Measurements from ENCODE around the gene GAS2L2. TPM values are rescaled to one million over a fixed set of nuclear protein-coding genes. Genes with fewer than 3 reads are reported as not detected.

GAS2L2 gene
- total and polyA plus RNA-seq, 2 of the 8 experiments (the other 6 are each of a cell fraction or from before 2014, with no cell fraction given), result 0.09 to 0.13 TPM

- TF ChIP-seq, protein P1, sequence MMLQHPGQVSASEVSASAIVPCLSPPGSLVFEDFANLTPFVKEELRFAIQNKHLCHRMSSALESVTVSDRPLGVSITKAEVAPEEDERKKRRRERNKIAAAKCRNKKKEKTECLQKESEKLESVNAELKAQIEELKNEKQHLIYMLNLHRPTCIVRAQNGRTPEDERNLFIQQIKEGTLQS (IDR thresholded peaks at IDR 0.05; ENCODE audit: insufficient read depth, low read depth, low read length), result no peak
- TF ChIP-seq, protein P2, sequence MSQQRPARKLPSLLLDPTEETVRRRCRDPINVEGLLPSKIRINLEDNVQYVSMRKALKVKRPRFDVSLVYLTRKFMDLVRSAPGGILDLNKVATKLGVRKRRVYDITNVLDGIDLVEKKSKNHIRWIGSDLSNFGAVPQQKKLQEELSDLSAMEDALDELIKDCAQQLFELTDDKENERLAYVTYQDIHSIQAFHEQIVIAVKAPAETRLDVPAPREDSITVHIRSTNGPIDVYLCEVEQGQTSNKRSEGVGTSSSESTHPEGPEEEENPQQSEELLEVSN (IDR thresholded peaks at IDR 0.05), result no peak
- TF ChIP-seq CBX5 (IDR thresholded peaks at IDR 0.05; ENCODE audit: low read depth, low read length) (no peak), BRCA1 (IDR thresholded peaks at IDR 0.05; ENCODE audit: low read depth, low read length) (no peak), RBBP5 (IDR thresholded peaks at IDR 0.05; ENCODE audit: borderline replicate concordance, low read depth, low read length) (no peak), CHD2 (IDR thresholded peaks at IDR 0.05; ENCODE audit: low read length) (no peak)
- TF ChIP-seq, protein P3, sequence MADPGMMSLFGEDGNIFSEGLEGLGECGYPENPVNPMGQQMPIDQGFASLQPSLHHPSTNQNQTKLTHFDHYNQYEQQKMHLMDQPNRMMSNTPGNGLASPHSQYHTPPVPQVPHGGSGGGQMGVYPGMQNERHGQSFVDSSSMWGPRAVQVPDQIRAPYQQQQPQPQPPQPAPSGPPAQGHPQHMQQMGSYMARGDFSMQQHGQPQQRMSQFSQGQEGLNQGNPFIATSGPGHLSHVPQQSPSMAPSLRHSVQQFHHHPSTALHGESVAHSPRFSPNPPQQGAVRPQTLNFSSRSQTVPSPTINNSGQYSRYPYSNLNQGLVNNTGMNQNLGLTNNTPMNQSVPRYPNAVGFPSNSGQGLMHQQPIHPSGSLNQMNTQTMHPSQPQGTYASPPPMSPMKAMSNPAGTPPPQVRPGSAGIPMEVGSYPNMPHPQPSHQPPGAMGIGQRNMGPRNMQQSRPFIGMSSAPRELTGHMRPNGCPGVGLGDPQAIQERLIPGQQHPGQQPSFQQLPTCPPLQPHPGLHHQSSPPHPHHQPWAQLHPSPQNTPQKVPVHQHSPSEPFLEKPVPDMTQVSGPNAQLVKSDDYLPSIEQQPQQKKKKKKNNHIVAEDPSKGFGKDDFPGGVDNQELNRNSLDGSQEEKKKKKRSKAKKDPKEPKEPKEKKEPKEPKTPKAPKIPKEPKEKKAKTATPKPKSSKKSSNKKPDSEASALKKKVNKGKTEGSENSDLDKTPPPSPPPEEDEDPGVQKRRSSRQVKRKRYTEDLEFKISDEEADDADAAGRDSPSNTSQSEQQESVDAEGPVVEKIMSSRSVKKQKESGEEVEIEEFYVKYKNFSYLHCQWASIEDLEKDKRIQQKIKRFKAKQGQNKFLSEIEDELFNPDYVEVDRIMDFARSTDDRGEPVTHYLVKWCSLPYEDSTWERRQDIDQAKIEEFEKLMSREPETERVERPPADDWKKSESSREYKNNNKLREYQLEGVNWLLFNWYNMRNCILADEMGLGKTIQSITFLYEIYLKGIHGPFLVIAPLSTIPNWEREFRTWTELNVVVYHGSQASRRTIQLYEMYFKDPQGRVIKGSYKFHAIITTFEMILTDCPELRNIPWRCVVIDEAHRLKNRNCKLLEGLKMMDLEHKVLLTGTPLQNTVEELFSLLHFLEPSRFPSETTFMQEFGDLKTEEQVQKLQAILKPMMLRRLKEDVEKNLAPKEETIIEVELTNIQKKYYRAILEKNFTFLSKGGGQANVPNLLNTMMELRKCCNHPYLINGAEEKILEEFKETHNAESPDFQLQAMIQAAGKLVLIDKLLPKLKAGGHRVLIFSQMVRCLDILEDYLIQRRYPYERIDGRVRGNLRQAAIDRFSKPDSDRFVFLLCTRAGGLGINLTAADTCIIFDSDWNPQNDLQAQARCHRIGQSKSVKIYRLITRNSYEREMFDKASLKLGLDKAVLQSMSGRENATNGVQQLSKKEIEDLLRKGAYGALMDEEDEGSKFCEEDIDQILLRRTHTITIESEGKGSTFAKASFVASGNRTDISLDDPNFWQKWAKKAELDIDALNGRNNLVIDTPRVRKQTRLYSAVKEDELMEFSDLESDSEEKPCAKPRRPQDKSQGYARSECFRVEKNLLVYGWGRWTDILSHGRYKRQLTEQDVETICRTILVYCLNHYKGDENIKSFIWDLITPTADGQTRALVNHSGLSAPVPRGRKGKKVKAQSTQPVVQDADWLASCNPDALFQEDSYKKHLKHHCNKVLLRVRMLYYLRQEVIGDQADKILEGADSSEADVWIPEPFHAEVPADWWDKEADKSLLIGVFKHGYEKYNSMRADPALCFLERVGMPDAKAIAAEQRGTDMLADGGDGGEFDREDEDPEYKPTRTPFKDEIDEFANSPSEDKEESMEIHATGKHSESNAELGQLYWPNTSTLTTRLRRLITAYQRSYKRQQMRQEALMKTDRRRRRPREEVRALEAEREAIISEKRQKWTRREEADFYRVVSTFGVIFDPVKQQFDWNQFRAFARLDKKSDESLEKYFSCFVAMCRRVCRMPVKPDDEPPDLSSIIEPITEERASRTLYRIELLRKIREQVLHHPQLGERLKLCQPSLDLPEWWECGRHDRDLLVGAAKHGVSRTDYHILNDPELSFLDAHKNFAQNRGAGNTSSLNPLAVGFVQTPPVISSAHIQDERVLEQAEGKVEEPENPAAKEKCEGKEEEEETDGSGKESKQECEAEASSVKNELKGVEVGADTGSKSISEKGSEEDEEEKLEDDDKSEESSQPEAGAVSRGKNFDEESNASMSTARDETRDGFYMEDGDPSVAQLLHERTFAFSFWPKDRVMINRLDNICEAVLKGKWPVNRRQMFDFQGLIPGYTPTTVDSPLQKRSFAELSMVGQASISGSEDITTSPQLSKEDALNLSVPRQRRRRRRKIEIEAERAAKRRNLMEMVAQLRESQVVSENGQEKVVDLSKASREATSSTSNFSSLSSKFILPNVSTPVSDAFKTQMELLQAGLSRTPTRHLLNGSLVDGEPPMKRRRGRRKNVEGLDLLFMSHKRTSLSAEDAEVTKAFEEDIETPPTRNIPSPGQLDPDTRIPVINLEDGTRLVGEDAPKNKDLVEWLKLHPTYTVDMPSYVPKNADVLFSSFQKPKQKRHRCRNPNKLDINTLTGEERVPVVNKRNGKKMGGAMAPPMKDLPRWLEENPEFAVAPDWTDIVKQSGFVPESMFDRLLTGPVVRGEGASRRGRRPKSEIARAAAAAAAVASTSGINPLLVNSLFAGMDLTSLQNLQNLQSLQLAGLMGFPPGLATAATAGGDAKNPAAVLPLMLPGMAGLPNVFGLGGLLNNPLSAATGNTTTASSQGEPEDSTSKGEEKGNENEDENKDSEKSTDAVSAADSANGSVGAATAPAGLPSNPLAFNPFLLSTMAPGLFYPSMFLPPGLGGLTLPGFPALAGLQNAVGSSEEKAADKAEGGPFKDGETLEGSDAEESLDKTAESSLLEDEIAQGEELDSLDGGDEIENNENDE (IDR thresholded peaks at IDR 0.05; ENCODE audit: insufficient replicate concordance, low read length), result no peak
These were observed 20.1 kb upstream of the GAS2L2 start (continued) for GRCh38 chr17:35773129-35773528.
